HEK293 (cell line): Measurements from ENCODE around the gene NAV1.
A peak's percentile ranks its signal among the peaks of the same experiment; 100 is the strongest.

Experiments used
- CTCF ChIA-PET: fragments of 350-600 bp; formaldehyde crosslinking; extraction: SDS; loops from one replicate; lab custom pipeline; 2021; ENCODE audit warnings: antibody characterized with exemption; lab: Yijun Ruan, JAX
- POLR2A ChIA-PET: fragments of 300-600 bp; formaldehyde crosslinking; extraction: SDS; loops from one replicate; lab custom pipeline; 2020; ENCODE audit warnings: antibody characterized with exemption, inconsistent platforms; lab: Yijun Ruan, JAX
- H3K27ac ChIP-seq: fragments of 200-500 bp; sonication (Bioruptor generic); 2 replicates; pipeline ENCODE4 v1.5.1; 2014; ENCODE audit warnings: low read depth, low read length, control low read depth, inconsistent platforms; ENCODE audit errors: extremely low read depth
- H3K36me3 ChIP-seq, 2 experiments: fragments of 200-500 bp in 1 of 2; sonication (Bioruptor generic) in 1 of 2; 1 replicate in 1 of 2; 2 replicates in 1 of 2; pipeline ENCODE4 v1.5.1; 2014 to 2017; ENCODE audit warnings: inconsistent platforms in 2 of 2, low read length in 2 of 2; ENCODE audit not compliant: control insufficient read depth in 2 of 2, insufficient read depth in 1 of 2
- H3K4me1 ChIP-seq: fragments of 200-500 bp; sonication (Bioruptor generic); 2 replicates; pipeline ENCODE4 v1.5.1; 2014; ENCODE audit warnings: mild to moderate bottlenecking, low read length, inconsistent platforms; ENCODE audit not compliant: control insufficient read depth, insufficient read depth
- H3K4me3 ChIP-seq: 2 replicates; pipeline ENCODE4 v1.5.1; 2011; ENCODE audit warnings: low read depth, mild to moderate bottlenecking, control low read depth, low read length, moderate library complexity
- H3K9me3 ChIP-seq: fragments of 200-500 bp; sonication (Bioruptor generic); 2 replicates; pipeline ENCODE4 v1.5.1; 2014; ENCODE audit warnings: low read depth, low read length, inconsistent platforms; ENCODE audit not compliant: control insufficient read depth, insufficient read depth
- CTCF ChIP-seq: fragments of 450-650 bp; formaldehyde crosslinking; IDR thresholded peaks from 2 replicates; pipeline ENCODE4 v1.5.1; 2016; ENCODE audit warnings: missing biosample characterization, missing genetic modification characterization
- EGR2 ChIP-seq: fragments of 450-650 bp; formaldehyde crosslinking; IDR thresholded peaks from 2 replicates; pipeline ENCODE4 v1.5.1; 2016; ENCODE audit warnings: low read depth, missing biosample characterization, missing genetic modification characterization
- GLIS1 ChIP-seq: fragments of 450-650 bp; formaldehyde crosslinking; IDR thresholded peaks from 2 replicates; pipeline ENCODE4 v1.5.1; 2016; ENCODE audit warnings: missing biosample characterization, missing genetic modification characterization
- GLIS2 ChIP-seq: fragments of 450-650 bp; formaldehyde crosslinking; IDR thresholded peaks from 2 replicates; pipeline ENCODE4 v1.5.1; 2016; ENCODE audit warnings: missing biosample characterization, missing genetic modification characterization
- IKZF3 ChIP-seq: fragments of 450-650 bp; IDR thresholded peaks from 2 replicates; pipeline ENCODE4 v1.5.0; 2018; ENCODE audit warnings: missing biosample characterization, mild to moderate bottlenecking, missing genetic modification characterization, moderate library complexity
- KLF1 ChIP-seq: fragments of 450-650 bp; formaldehyde crosslinking; IDR thresholded peaks from 2 replicates; pipeline ENCODE4 v1.5.1; 2016; ENCODE audit warnings: missing biosample characterization, missing genetic modification characterization
- KLF17 ChIP-seq: fragments of 450-650 bp; formaldehyde crosslinking; IDR thresholded peaks from 2 replicates; pipeline ENCODE4 v1.5.1; 2016; ENCODE audit warnings: missing biosample characterization, missing genetic modification characterization
- PRDM1 ChIP-seq: fragments of 450-650 bp; formaldehyde crosslinking; IDR thresholded peaks from 2 replicates; pipeline ENCODE4; 2016; ENCODE audit warnings: missing biosample characterization, missing genetic modification characterization
- SALL2 ChIP-seq: fragments of 450-650 bp; formaldehyde crosslinking; IDR thresholded peaks from 2 replicates; pipeline ENCODE4 v1.5.0; 2017; ENCODE audit warnings: missing biosample characterization, mild to moderate bottlenecking, missing genetic modification characterization, borderline replicate concordance
- ZBTB1 ChIP-seq: fragments of 450-650 bp; formaldehyde crosslinking; IDR thresholded peaks from 2 replicates; pipeline ENCODE4 v1.5.1; 2016; ENCODE audit warnings: missing biosample characterization, missing genetic modification characterization
- ZBTB17 ChIP-seq: fragments of 450-650 bp; formaldehyde crosslinking; IDR thresholded peaks from 2 replicates; pipeline ENCODE4 v1.5.1; 2016; ENCODE audit warnings: missing biosample characterization, missing genetic modification characterization
- ZNF10 ChIP-seq: fragments of 450-650 bp; formaldehyde crosslinking; IDR thresholded peaks from 2 replicates; pipeline ENCODE4 v1.5.1; 2017; ENCODE audit warnings: missing biosample characterization, missing genetic modification characterization
- ZNF2 ChIP-seq: fragments of 450-650 bp; formaldehyde crosslinking; IDR thresholded peaks from 2 replicates; pipeline ENCODE4 v1.5.1; 2016; ENCODE audit warnings: missing biosample characterization, missing genetic modification characterization
- ZNF211 ChIP-seq: fragments of 450-650 bp; formaldehyde crosslinking; IDR thresholded peaks from 2 replicates; pipeline ENCODE4 v1.5.1; 2016; ENCODE audit warnings: low read depth, missing biosample characterization, missing genetic modification characterization
- ZNF223 ChIP-seq: fragments of 450-650 bp; formaldehyde crosslinking; IDR thresholded peaks from 2 replicates; pipeline ENCODE4 v1.5.1; 2016; ENCODE audit warnings: missing biosample characterization, missing genetic modification characterization
- ZNF433 ChIP-seq: fragments of 450-650 bp; formaldehyde crosslinking; IDR thresholded peaks from 2 replicates; pipeline ENCODE4 v1.5.1; 2016; ENCODE audit warnings: missing biosample characterization, missing genetic modification characterization, low read depth
- ZNF48 ChIP-seq: fragments of 450-650 bp; formaldehyde crosslinking; IDR thresholded peaks from 2 replicates; pipeline ENCODE4 v1.5.1; 2016; ENCODE audit warnings: missing biosample characterization, missing genetic modification characterization
- ZNF624 ChIP-seq: fragments of 450-650 bp; formaldehyde crosslinking; IDR thresholded peaks from 2 replicates; pipeline ENCODE4 v1.5.1; 2017; ENCODE audit warnings: missing biosample characterization, missing genetic modification characterization
- ZNF654 ChIP-seq: fragments of 450-650 bp; formaldehyde crosslinking; IDR thresholded peaks from 2 replicates; pipeline ENCODE4 v1.5.1; 2016; ENCODE audit warnings: low read depth, missing biosample characterization, missing genetic modification characterization
- ZNF660 ChIP-seq: fragments of 450-650 bp; IDR thresholded peaks from 2 replicates; pipeline ENCODE4 v1.5.1; 2018; ENCODE audit warnings: missing biosample characterization, mild to moderate bottlenecking, missing genetic modification characterization
- ZNF785 ChIP-seq: fragments of 450-650 bp; formaldehyde crosslinking; IDR thresholded peaks from 2 replicates; pipeline ENCODE4 v1.5.1; 2016; ENCODE audit warnings: missing biosample characterization, missing genetic modification characterization
- ZNF791 ChIP-seq: fragments of 450-650 bp; formaldehyde crosslinking; IDR thresholded peaks from 2 replicates; pipeline ENCODE4 v1.5.1; 2016; ENCODE audit warnings: missing biosample characterization, missing genetic modification characterization
- ZSCAN30 ChIP-seq: fragments of 450-650 bp; IDR thresholded peaks from 2 replicates; pipeline ENCODE4 v1.5.1; 2018; ENCODE audit warnings: missing biosample characterization, mild to moderate bottlenecking, missing genetic modification characterization, moderate library complexity
- TF ChIP-seq, protein P1 (sequence below): fragments of 450-650 bp; formaldehyde crosslinking; IDR thresholded peaks from 2 replicates; pipeline ENCODE4 v1.5.1; 2017; ENCODE audit warnings: missing biosample characterization, missing genetic modification characterization
- TF ChIP-seq, protein P2 (sequence below): fragments of 450-650 bp; formaldehyde crosslinking; IDR thresholded peaks from 2 replicates; pipeline ENCODE4 v1.5.1; 2017; ENCODE audit warnings: missing biosample characterization, missing genetic modification characterization
- TF ChIP-seq, protein P3 (sequence below): fragments of 450-650 bp; formaldehyde crosslinking; IDR thresholded peaks from 2 replicates; pipeline ENCODE4 v1.5.1; 2016; ENCODE audit warnings: missing biosample characterization, missing genetic modification characterization
- TF ChIP-seq, protein P4 (sequence below): fragments of 450-650 bp; formaldehyde crosslinking; IDR thresholded peaks from 2 replicates; pipeline ENCODE4 v1.5.1; 2016; ENCODE audit warnings: missing biosample characterization, missing genetic modification characterization

NAV1 gene

GRCh38 chr1:201528631-201529252 is 10.2 kb upstream of the NAV1 start (continued):
- TF ChIP-seq KLF17 (tag by site-specific recombination) (no peak), KLF1 (tag by site-specific recombination) (no peak), ZNF10 (peak; percentile 96), ZBTB1 (no peak), ZNF48 (tag by site-specific recombination) (no peak), PRDM1 (0 out of 2 replicates have a peak, but pooled peaks have one; percentile 9), ZNF433 (no peak)
- TF ChIP-seq, protein P1, sequence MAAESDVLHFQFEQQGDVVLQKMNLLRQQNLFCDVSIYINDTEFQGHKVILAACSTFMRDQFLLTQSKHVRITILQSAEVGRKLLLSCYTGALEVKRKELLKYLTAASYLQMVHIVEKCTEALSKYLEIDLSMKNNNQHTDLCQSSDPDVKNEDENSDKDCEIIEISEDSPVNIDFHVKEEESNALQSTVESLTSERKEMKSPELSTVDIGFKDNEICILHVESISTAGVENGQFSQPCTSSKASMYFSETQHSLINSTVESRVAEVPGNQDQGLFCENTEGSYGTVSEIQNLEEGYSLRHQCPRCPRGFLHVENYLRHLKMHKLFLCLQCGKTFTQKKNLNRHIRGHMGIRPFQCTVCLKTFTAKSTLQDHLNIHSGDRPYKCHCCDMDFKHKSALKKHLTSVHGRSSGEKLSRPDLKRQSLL (tag by site-specific recombination): no peak
- TF ChIP-seq, protein P2, sequence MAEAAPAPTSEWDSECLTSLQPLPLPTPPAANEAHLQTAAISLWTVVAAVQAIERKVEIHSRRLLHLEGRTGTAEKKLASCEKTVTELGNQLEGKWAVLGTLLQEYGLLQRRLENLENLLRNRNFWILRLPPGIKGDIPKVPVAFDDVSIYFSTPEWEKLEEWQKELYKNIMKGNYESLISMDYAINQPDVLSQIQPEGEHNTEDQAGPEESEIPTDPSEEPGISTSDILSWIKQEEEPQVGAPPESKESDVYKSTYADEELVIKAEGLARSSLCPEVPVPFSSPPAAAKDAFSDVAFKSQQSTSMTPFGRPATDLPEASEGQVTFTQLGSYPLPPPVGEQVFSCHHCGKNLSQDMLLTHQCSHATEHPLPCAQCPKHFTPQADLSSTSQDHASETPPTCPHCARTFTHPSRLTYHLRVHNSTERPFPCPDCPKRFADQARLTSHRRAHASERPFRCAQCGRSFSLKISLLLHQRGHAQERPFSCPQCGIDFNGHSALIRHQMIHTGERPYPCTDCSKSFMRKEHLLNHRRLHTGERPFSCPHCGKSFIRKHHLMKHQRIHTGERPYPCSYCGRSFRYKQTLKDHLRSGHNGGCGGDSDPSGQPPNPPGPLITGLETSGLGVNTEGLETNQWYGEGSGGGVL (tag by site-specific recombination): peak; percentile 89

GRCh38 chr1:201530741-201531531 is 8.0 kb upstream of the NAV1 start:
- no peaks in the 10 kb centered on the region for H3K9me3 ChIP-seq
- no peak overlapping the region for H3K27ac ChIP-seq
- ChIA-PET POLR2A (interaction anchor here (1.0 to 1.7 kb wide), 2 partner anchors 9 to 179 kb away, joined by 3 to 4 read pairs; no protein-coding TSS in a partner anchor), CTCF (interaction anchor here (0.5 to 7.2 kb wide), 44 partner anchors 9 to 693 kb away, joined by 3 to 52 read pairs (median 4); no protein-coding TSS in a partner anchor)
- no peak overlapping the region for H3K4me3 ChIP-seq
- H3K4me1 ChIP-seq: peaks cover 4% of the 10 kb centered on the region; the same call in 1 of the 2 replicates
- H3K36me3 ChIP-seq: no peaks in the 10 kb centered on the region
- TF ChIP-seq SALL2 (tag by site-specific recombination) (no peak), ZNF654 (tag by site-specific recombination) (peak; percentile 99), ZNF624 (tag by site-specific recombination) (no peak), ZNF660 (tag by site-specific recombination) (peak; percentile 76), ZSCAN30 (tag by site-specific recombination) (0 out of 2 replicates have a peak, but pooled peaks have one; percentile 30), GLIS1 (tag by site-specific recombination) (0 out of 2 replicates have a peak, but pooled peaks have one; percentile 12), ZNF211 (tag by site-specific recombination) (no peak), ZNF785 (no peak), IKZF3 (tag by site-specific recombination) (peak; percentile 79), GLIS2 (peak; percentile 21; the same call in 1 of the 2 replicates), ZBTB17 (peak; percentile 39; the same call in 1 of the 2 replicates), CTCF (tag by site-specific recombination) (peak; percentile 87), ZNF2 (tag by site-specific recombination) (peak; percentile 68; the same call in 1 of the 2 replicates), ZNF223 (tag by site-specific recombination) (no peak), ZNF791 (tag by site-specific recombination) (no peak), EGR2 (no peak)
- TF ChIP-seq, protein P3, sequence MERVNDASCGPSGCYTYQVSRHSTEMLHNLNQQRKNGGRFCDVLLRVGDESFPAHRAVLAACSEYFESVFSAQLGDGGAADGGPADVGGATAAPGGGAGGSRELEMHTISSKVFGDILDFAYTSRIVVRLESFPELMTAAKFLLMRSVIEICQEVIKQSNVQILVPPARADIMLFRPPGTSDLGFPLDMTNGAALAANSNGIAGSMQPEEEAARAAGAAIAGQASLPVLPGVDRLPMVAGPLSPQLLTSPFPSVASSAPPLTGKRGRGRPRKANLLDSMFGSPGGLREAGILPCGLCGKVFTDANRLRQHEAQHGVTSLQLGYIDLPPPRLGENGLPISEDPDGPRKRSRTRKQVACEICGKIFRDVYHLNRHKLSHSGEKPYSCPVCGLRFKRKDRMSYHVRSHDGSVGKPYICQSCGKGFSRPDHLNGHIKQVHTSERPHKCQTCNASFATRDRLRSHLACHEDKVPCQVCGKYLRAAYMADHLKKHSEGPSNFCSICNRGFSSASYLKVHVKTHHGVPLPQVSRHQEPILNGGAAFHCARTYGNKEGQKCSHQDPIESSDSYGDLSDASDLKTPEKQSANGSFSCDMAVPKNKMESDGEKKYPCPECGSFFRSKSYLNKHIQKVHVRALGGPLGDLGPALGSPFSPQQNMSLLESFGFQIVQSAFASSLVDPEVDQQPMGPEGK (tag by site-specific recombination): peak; percentile 46; the same call in 1 of the 2 replicates
- TF ChIP-seq, protein P4, sequence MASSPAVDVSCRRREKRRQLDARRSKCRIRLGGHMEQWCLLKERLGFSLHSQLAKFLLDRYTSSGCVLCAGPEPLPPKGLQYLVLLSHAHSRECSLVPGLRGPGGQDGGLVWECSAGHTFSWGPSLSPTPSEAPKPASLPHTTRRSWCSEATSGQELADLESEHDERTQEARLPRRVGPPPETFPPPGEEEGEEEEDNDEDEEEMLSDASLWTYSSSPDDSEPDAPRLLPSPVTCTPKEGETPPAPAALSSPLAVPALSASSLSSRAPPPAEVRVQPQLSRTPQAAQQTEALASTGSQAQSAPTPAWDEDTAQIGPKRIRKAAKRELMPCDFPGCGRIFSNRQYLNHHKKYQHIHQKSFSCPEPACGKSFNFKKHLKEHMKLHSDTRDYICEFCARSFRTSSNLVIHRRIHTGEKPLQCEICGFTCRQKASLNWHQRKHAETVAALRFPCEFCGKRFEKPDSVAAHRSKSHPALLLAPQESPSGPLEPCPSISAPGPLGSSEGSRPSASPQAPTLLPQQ (tag by site-specific recombination): 0 out of 2 replicates have a peak, but pooled peaks have one; percentile 19
